A549 (cell line): ENCODE measurements around the gene LTBP4.

Source experiments
- CEBPB ChIP-seq, 2 experiments: fragments of >200 bp in 1 of 2; sonication (Bioruptor Twin) in 1 of 2; formaldehyde crosslinking in 1 of 2; IDR thresholded peaks; 2 replicates each; pipeline ENCODE4 v1.6.1; 2012 to 2016
- CHD4 ChIP-seq: fragments of 200-600 bp; sonication (generic); IDR thresholded peaks from 2 replicates; pipeline ENCODE4 v1.6.1; 2016; ENCODE audit warnings: antibody characterized with exemption, mild to moderate bottlenecking, borderline replicate concordance
- EP300 ChIP-seq, 2 experiments: fragments of >200 bp; sonication (Bioruptor Twin); formaldehyde crosslinking; IDR thresholded peaks; 2 replicates in 1 of 2; 3 replicates in 1 of 2; pipeline ENCODE4 v1.6.1; 2016 to 2017
- HDAC2 ChIP-seq: fragments of 200-600 bp; sonication (generic); IDR thresholded peaks from 2 replicates; pipeline ENCODE4 v1.6.1; 2016
- HOXA7 ChIP-seq: fragments of 250-450 bp; sonication (Bioruptor Pico); IDR thresholded peaks from 2 replicates; pipeline ENCODE4 v1.5.0; 2020; ENCODE audit warnings: mild to moderate bottlenecking, moderate library complexity
- POLR2A ChIP-seq: IDR thresholded peaks from 2 replicates; pipeline ENCODE4 v1.6.1; 2012; ENCODE audit warnings: mild to moderate bottlenecking, low read length
- RAD21 ChIP-seq, 2 experiments: fragments of >200 bp in 1 of 2; sonication (Bioruptor Twin) in 1 of 2; formaldehyde crosslinking in 1 of 2; IDR thresholded peaks in 1 of 2; conservative IDR thresholded peaks in 1 of 2; 2 replicates in 1 of 2; 3 replicates in 1 of 2; pipeline ENCODE4 v1.6.1; 2012 to 2018; ENCODE audit warnings: inconsistent platforms in 1 of 2
- SMC3 ChIP-seq: fragments of >200 bp; sonication (Bioruptor Twin); formaldehyde crosslinking; IDR thresholded peaks from 3 replicates; pipeline ENCODE4 v1.6.1; 2018; ENCODE audit warnings: inconsistent platforms
- TP53 ChIP-seq: fragments of 250-450 bp; sonication (Bioruptor Pico); IDR thresholded peaks from 2 replicates; pipeline ENCODE4 v1.5.0; 2021; ENCODE audit warnings: mild to moderate bottlenecking, moderate library complexity
- TF ChIP-seq, protein P1 (sequence below): fragments of 450-650 bp; IDR thresholded peaks from 2 replicates; pipeline ENCODE4 v1.6.1; 2014; ENCODE audit warnings: antibody characterized with exemption
- TF ChIP-seq, protein P2 (sequence below): fragments of 200-600 bp; sonication (generic); IDR thresholded peaks from 2 replicates; pipeline ENCODE4 v1.6.1; 2016; ENCODE audit warnings: antibody characterized with exemption, mild to moderate bottlenecking, moderate library complexity
- TF ChIP-seq, protein P3 (sequence below): fragments of >200 bp; sonication (Bioruptor Twin); formaldehyde crosslinking; IDR thresholded peaks from 3 replicates; pipeline ENCODE4 v1.5.1; 2016
- TF ChIP-seq, protein P4 (sequence below): fragments of >200 bp; sonication (Bioruptor Twin); formaldehyde crosslinking; IDR thresholded peaks from 3 replicates; pipeline ENCODE4 v1.6.1; 2016

DNA sequence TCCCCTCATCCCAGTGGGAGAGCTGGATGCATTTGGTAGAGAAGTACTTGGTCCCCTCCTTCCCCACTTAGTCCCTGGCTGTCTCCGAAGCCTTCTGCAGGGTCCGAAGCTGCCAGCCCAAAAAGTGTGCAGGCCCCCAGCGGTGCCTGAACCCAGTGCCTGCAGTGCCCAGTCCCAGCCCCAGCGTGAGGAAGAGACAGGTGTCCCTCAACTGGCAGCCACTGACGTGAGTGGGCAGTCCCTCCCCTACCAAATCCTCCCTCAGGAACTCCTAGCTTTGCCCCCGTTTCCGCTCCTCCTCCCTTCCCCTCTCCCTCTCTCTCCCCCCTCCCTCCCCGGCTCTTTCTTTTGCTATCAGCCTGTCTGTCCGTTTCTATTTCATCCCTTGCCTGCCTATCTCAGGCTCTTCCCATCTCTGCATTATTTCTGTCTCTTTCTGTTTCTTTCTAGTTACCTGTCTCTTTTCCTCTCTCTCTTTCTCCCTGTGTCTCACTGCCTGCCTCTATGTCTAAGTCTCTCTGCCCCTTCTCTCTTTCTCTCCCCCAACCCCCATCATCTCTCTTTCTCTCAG lies 1.8 kb upstream of the LTBP4 start:
- TF ChIP-seq CEBPB (IDR thresholded peaks at IDR 0.05) (no peak), SMC3 (no peak), POLR2A (no peak), HOXA7 (CRISPR knock-in tag) (no peak), RAD21 (conservative IDR thresholded peaks at IDR 0.05 in 1 of 2, IDR thresholded peaks at IDR 0.05 in 1 of 2) (no peak), CHD4 (no peak), EP300 (IDR thresholded peaks at IDR 0.05) (no peak), TP53 (no peak), HDAC2 (no peak)
- TF ChIP-seq, protein P1, sequence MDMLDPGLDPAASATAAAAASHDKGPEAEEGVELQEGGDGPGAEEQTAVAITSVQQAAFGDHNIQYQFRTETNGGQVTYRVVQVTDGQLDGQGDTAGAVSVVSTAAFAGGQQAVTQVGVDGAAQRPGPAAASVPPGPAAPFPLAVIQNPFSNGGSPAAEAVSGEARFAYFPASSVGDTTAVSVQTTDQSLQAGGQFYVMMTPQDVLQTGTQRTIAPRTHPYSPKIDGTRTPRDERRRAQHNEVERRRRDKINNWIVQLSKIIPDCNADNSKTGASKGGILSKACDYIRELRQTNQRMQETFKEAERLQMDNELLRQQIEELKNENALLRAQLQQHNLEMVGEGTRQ: no peak
- TF ChIP-seq, protein P2, sequence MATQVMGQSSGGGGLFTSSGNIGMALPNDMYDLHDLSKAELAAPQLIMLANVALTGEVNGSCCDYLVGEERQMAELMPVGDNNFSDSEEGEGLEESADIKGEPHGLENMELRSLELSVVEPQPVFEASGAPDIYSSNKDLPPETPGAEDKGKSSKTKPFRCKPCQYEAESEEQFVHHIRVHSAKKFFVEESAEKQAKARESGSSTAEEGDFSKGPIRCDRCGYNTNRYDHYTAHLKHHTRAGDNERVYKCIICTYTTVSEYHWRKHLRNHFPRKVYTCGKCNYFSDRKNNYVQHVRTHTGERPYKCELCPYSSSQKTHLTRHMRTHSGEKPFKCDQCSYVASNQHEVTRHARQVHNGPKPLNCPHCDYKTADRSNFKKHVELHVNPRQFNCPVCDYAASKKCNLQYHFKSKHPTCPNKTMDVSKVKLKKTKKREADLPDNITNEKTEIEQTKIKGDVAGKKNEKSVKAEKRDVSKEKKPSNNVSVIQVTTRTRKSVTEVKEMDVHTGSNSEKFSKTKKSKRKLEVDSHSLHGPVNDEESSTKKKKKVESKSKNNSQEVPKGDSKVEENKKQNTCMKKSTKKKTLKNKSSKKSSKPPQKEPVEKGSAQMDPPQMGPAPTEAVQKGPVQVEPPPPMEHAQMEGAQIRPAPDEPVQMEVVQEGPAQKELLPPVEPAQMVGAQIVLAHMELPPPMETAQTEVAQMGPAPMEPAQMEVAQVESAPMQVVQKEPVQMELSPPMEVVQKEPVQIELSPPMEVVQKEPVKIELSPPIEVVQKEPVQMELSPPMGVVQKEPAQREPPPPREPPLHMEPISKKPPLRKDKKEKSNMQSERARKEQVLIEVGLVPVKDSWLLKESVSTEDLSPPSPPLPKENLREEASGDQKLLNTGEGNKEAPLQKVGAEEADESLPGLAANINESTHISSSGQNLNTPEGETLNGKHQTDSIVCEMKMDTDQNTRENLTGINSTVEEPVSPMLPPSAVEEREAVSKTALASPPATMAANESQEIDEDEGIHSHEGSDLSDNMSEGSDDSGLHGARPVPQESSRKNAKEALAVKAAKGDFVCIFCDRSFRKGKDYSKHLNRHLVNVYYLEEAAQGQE: no peak
- TF ChIP-seq, protein P3, sequence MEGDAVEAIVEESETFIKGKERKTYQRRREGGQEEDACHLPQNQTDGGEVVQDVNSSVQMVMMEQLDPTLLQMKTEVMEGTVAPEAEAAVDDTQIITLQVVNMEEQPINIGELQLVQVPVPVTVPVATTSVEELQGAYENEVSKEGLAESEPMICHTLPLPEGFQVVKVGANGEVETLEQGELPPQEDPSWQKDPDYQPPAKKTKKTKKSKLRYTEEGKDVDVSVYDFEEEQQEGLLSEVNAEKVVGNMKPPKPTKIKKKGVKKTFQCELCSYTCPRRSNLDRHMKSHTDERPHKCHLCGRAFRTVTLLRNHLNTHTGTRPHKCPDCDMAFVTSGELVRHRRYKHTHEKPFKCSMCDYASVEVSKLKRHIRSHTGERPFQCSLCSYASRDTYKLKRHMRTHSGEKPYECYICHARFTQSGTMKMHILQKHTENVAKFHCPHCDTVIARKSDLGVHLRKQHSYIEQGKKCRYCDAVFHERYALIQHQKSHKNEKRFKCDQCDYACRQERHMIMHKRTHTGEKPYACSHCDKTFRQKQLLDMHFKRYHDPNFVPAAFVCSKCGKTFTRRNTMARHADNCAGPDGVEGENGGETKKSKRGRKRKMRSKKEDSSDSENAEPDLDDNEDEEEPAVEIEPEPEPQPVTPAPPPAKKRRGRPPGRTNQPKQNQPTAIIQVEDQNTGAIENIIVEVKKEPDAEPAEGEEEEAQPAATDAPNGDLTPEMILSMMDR: no peak
- TF ChIP-seq, protein P4, sequence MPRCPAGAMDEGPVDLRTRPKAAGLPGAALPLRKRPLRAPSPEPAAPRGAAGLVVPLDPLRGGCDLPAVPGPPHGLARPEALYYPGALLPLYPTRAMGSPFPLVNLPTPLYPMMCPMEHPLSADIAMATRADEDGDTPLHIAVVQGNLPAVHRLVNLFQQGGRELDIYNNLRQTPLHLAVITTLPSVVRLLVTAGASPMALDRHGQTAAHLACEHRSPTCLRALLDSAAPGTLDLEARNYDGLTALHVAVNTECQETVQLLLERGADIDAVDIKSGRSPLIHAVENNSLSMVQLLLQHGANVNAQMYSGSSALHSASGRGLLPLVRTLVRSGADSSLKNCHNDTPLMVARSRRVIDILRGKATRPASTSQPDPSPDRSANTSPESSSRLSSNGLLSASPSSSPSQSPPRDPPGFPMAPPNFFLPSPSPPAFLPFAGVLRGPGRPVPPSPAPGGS: no peak
